PC-3 (cell line): ENCODE measurements around the gene BAIAP3. TPM values are rescaled to one million over a fixed set of nuclear protein-coding genes. Genes with fewer than 3 reads are reported as not detected.

Source experiments
- ATAC-seq: fragments of 200-7000 bp; cut with Tn5 transposase; 2 replicates; pipeline ENCODE4 v1.9.1; 2020; ENCODE audit warnings: mild to moderate bottlenecking, moderate library complexity
- BruUV-seq: library from RNA; stranded (reverse); fragments of 400-500 nt; replicated peaks from 2 replicates; lab custom pipeline; 2021; lab: Mats Ljungman, UMichigan
- CTCF ChIA-PET: fragments of 300-600 bp; sonication (Branson Sonifier 250); formaldehyde crosslinking; loops from one replicate; lab custom pipeline; 2022; ENCODE audit warnings: antibody characterized with exemption; lab: Charles Lee
- POLR2A ChIA-PET: fragments of 300-600 bp; sonication (Branson Sonifier 250); formaldehyde crosslinking; loops from one replicate; lab custom pipeline; 2022; ENCODE audit warnings: antibody characterized with exemption; ENCODE audit not compliant: unreplicated experiment; lab: Charles Lee
- DNase-seq: peaks from one replicate; pipeline ENCODE4 v3.0.0-alpha.2; 2015
- H2AFZ ChIP-seq: fragments of 300-600 bp; sonication (generic); 2 replicates; pipeline ENCODE4 v1.6.0; 2016; ENCODE audit warnings: antibody characterized with exemption, low read length
- H3F3A ChIP-seq: fragments of 300-600 bp; sonication (generic); one replicate; pipeline ENCODE4 v1.6.0; 2017; ENCODE audit warnings: antibody characterized with exemption, low read length, control low read depth, mild to moderate bottlenecking; ENCODE audit not compliant: unreplicated experiment
- H3K27ac ChIP-seq: fragments of 300-600 bp; sonication (generic); 2 replicates; pipeline ENCODE4 v1.5.1; 2016; ENCODE audit warnings: mild to moderate bottlenecking, low read length
- H3K27me3 ChIP-seq: fragments of 300-600 bp; sonication (generic); 2 replicates; pipeline ENCODE4 v1.6.1; 2016; ENCODE audit warnings: low read length, mixed read lengths
- H3K36me3 ChIP-seq: fragments of 300-600 bp; sonication (generic); 2 replicates; pipeline ENCODE4 v1.6.1; 2016; ENCODE audit warnings: low read depth, mixed run types, low read length, mixed read lengths
- H3K4me1 ChIP-seq: fragments of 300-600 bp; sonication (generic); 2 replicates; pipeline ENCODE4 v1.5.1; 2016; ENCODE audit warnings: low read length; ENCODE audit not compliant: insufficient read depth
- H3K4me2 ChIP-seq: fragments of 300-600 bp; sonication (generic); 2 replicates; pipeline ENCODE4 v1.6.0; 2016; ENCODE audit warnings: low read length
- H3K4me3 ChIP-seq: fragments of 300-600 bp; sonication (generic); 2 replicates; pipeline ENCODE4 v1.5.1; 2016; ENCODE audit warnings: mild to moderate bottlenecking, low read length, mixed read lengths
- H3K79me2 ChIP-seq: fragments of 300-600 bp; sonication (generic); 2 replicates; pipeline ENCODE4 v1.6.1; 2017; ENCODE audit warnings: low read length, mixed read lengths
- H3K9ac ChIP-seq: fragments of 300-600 bp; sonication (generic); 2 replicates; pipeline ENCODE4 v1.6.0; 2016; ENCODE audit warnings: mild to moderate bottlenecking, low read length
- H3K9me2 ChIP-seq: fragments of 300-600 bp; sonication (generic); replicated peaks from 2 replicates; pipeline ENCODE4 v1.6.1; 2016; ENCODE audit warnings: mixed run types, low read length, mixed read lengths
- H3K9me3 ChIP-seq: fragments of 300-600 bp; sonication (generic); 2 replicates; pipeline ENCODE4 v1.6.1; 2016; ENCODE audit warnings: low read length, mixed read lengths
- H4K20me1 ChIP-seq: fragments of 300-600 bp; sonication (generic); 2 replicates; pipeline ENCODE4 v1.6.1; 2016; ENCODE audit warnings: low read length, mixed read lengths
- EZH2 ChIP-seq: fragments of 300-600 bp; sonication (generic); IDR thresholded peaks from one replicate; pipeline ENCODE4 v1.6.1; 2017; ENCODE audit warnings: antibody characterized with exemption, mild to moderate bottlenecking, low read length; ENCODE audit not compliant: unreplicated experiment
- EZH2phosphoT487 ChIP-seq: fragments of 300-600 bp; sonication (generic); IDR thresholded peaks from 2 replicates; pipeline ENCODE4 v1.6.1; 2018; ENCODE audit warnings: mild to moderate bottlenecking, antibody characterized with exemption, low read length, borderline replicate concordance
- intact Hi-C: fragments of 100-400 bp; cut with micrococcal nuclease; formaldehyde crosslinking; loops from 2 replicates; pipeline ENCODE4 v1.9.0; 2023
- total RNA-seq: library from RNA; depleted of rRNA; stranded (reverse); fragments of >200 nt; gene quantifications from 2 replicates; pipeline ENCODE4 v1.2.3, GENCODE V29; 2014
- TF ChIP-seq, protein P1 (sequence below): fragments of 300-600 bp; sonication (generic); conservative IDR thresholded peaks from 2 replicates; pipeline ENCODE4 v1.5.1; 2017; ENCODE audit warnings: antibody characterized with exemption, low read depth, mild to moderate bottlenecking, low read length

The BAIAP3 gene
- total RNA-seq, 1 experiment from 2014 or later: 13.1 TPM

DNA sequence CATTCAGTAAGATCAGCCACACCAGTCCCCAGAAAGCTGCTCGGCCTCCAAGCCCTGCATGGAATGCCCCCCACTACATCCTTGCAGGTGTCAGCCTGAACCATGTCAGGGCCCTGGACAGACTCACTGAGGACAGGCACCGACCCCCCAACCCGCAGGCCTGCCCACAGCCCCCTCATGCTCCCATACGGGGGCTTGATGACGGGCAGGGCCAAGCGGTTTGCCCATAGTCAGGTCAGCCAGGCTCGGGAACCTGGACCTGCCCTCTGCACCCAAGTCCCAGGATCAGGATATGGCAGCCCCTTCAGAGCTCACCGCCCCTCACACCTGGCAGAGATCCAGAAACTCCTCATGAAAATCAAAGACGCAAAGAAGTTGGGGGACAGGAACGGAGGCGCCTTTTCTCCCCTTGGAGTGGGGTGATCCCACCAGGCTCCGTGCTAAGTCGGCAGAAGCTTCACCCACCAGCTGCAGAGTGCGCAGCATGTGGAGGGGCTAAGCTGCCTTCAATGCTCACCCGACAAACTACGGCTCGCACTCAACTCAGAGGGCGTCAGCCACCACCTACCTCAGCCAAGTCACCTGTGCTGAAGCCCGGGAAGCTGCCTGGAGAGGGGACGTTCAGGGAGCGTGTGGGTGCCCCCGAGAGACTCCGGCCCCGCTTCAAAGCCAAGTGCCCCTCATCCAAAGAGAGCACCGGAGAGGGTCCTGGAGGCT, 44.8 kb downstream of the BAIAP3 start:
- Histone ChIP-seq H3F3A (no peaks in the 10 kb centered on the region), H3K4me3 (peak overlapping the region; percentile 87), H3K4me2 (peak overlapping the region; percentile 97), H4K20me1 (peaks cover 4% of the 10 kb centered on the region; the same call in 1 of the 2 replicates), H3K36me3 (no peaks in the 10 kb centered on the region), H3K9ac (peak overlapping the region; percentile 91), H3K9me3 (no peaks in the 10 kb centered on the region), H3K27me3 (no peaks in the 10 kb centered on the region), H3K9me2 (no peaks in the 10 kb centered on the region), H2AFZ (no peak overlapping the region), H3K79me2 (peaks cover 48% of the 10 kb centered on the region), H3K4me1 (peaks cover 13% of the 10 kb centered on the region), H3K27ac (peak overlapping the region; percentile 86)
- ChIA-PET CTCF (interaction anchor here (0.6 kb wide), 1 partner anchor 24 kb away, joined by 3 read pairs; no protein-coding TSS in a partner anchor), POLR2A (interaction anchor here (0.9 kb wide), 1 partner anchor 36 kb away, joined by 20 read pairs; no protein-coding TSS in a partner anchor)
- intact Hi-C loops: no loop called here
- TSS peak; percentile 69 for BruUV-seq
- DNase-seq (peak; percentile 2), ATAC-seq (peak; percentile 7; the same call in 1 of the 2 replicates)
- TF ChIP-seq EZH2 (no peak), EZH2phosphoT487 (no peak)
- TF ChIP-seq, protein P1, sequence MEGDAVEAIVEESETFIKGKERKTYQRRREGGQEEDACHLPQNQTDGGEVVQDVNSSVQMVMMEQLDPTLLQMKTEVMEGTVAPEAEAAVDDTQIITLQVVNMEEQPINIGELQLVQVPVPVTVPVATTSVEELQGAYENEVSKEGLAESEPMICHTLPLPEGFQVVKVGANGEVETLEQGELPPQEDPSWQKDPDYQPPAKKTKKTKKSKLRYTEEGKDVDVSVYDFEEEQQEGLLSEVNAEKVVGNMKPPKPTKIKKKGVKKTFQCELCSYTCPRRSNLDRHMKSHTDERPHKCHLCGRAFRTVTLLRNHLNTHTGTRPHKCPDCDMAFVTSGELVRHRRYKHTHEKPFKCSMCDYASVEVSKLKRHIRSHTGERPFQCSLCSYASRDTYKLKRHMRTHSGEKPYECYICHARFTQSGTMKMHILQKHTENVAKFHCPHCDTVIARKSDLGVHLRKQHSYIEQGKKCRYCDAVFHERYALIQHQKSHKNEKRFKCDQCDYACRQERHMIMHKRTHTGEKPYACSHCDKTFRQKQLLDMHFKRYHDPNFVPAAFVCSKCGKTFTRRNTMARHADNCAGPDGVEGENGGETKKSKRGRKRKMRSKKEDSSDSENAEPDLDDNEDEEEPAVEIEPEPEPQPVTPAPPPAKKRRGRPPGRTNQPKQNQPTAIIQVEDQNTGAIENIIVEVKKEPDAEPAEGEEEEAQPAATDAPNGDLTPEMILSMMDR: no peak

DNA sequence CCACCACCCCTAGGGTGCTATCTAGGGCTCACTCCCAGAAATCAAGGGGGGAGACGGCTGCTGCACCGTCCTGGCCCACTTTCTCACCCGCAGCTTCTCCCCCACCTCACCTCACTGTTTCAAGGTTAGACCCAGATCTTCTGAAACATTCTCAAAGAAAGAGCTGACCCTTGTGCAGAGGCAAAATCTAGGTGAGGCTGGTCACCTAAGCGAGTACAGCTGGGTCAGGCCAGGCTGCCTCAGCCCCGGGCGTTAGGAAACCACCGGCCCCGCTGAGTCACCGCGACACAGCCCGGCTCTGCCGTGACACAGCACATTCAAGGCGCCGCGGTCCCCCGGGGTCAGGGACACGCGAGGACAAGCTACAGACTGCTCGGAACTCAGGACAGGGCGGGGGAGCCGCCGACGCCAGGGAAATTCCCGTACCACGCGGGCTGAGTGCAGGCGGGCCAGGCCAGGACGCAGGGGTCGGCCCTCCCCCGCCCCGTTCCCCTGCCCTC, 45.4 kb downstream of the BAIAP3 start:
- H3K79me2 ChIP-seq: peaks cover 48% of the 10 kb centered on the region
- peak overlapping the region; percentile 91 for H3K9ac ChIP-seq
- peak overlapping the region; percentile 97 for H3K4me2 ChIP-seq
- intact Hi-C loops: no loop called here
- 0 out of 2 replicates have a peak overlapping the region, but pooled peaks have one; percentile 42 for H2AFZ ChIP-seq
- H3K36me3 ChIP-seq: no peaks in the 10 kb centered on the region
- POLR2A ChIA-PET: interaction anchor here (0.5 to 0.9 kb wide), 3 partner anchors 36 to 651 kb away, joined by 5 to 20 read pairs (median 12); no protein-coding TSS in a partner anchor
- H3K4me3 ChIP-seq: peak overlapping the region; percentile 87
- no peaks in the 10 kb centered on the region for H3K9me2 ChIP-seq
- H3F3A ChIP-seq: no peaks in the 10 kb centered on the region
- H3K27me3 ChIP-seq: no peaks in the 10 kb centered on the region
- H3K9me3 ChIP-seq: no peaks in the 10 kb centered on the region
- DNase-seq (peak; percentile 75), ATAC-seq (peak; percentile 73)
- peaks cover 4% of the 10 kb centered on the region; the same call in 1 of the 2 replicates for H4K20me1 ChIP-seq
- CTCF ChIA-PET: interaction anchor here (0.6 kb wide), 1 partner anchor 25 kb away, joined by 3 read pairs; no protein-coding TSS in a partner anchor
- peak overlapping the region; percentile 86 for H3K27ac ChIP-seq
- TF ChIP-seq EZH2phosphoT487: no peak
- no peak for TF ChIP-seq EZH2
- TF ChIP-seq, protein P1: no peak
- BruUV-seq: no TSS peak
- H3K4me1 ChIP-seq: peaks cover 13% of the 10 kb centered on the region
